Small intestine (tissue), 7 donors: ENCODE results near the gene DMRTB1. TPM values are rescaled to one million over a fixed set of nuclear protein-coding genes. Genes with fewer than 3 reads are reported as not detected.

Experiments
- DNase-seq, 2 donors: peaks; one replicate each; pipeline versions ENCODE4 v3.0.0 to v3.0.0-alpha.2; 2013
- FAIRE-seq: peaks from 2 replicates; lab custom pipeline; 2012; peaks lifted over from hg19 to GRCh38; lab: Jason Lieb, UNC
- H3K27ac ChIP-seq, 3 donors: one replicate each; pipeline ENCODE4 v1.5.1; 2013; ENCODE audit warnings: low read length in 2 of 3, mild to moderate bottlenecking in 2 of 3, control low read depth in 1 of 3, inconsistent platforms in 1 of 3, low read depth in 1 of 3, moderate library complexity in 1 of 3
- H3K27me3 ChIP-seq, 3 donors: one replicate each; pipeline ENCODE4 v1.6.1; 2013; ENCODE audit warnings: low read length in 3 of 3, inconsistent platforms in 1 of 3; ENCODE audit not compliant: control insufficient read depth in 3 of 3, insufficient read depth in 3 of 3
- H3K36me3 ChIP-seq, 3 donors: one replicate each; pipeline ENCODE4 v1.6.1; 2013; ENCODE audit warnings: low read length in 3 of 3, inconsistent platforms in 1 of 3, low read depth in 1 of 3, mild to moderate bottlenecking in 1 of 3, moderate library complexity in 1 of 3; ENCODE audit not compliant: control insufficient read depth in 3 of 3, insufficient read depth in 2 of 3
- H3K4me1 ChIP-seq, 3 donors: one replicate each; pipeline ENCODE4 v1.6.1; 2013; ENCODE audit warnings: low read length in 2 of 3, inconsistent platforms in 1 of 3, low read depth in 1 of 3, mild to moderate bottlenecking in 1 of 3, moderate library complexity in 1 of 3; ENCODE audit not compliant: control insufficient read depth in 3 of 3, insufficient read depth in 2 of 3
- H3K4me3 ChIP-seq, 3 donors: one replicate each; pipeline ENCODE4 v1.5.1; 2013; ENCODE audit warnings: low read length in 3 of 3, control low read depth in 1 of 3, inconsistent platforms in 1 of 3, low read depth in 1 of 3, mild to moderate bottlenecking in 1 of 3, moderate library complexity in 1 of 3
- H3K9me3 ChIP-seq, 2 donors: one replicate each; pipeline ENCODE4 v1.6.1; 2013; ENCODE audit warnings: low read depth in 1 of 2, low read length in 1 of 2; ENCODE audit not compliant: control insufficient read depth in 2 of 2, insufficient read depth in 1 of 2
- WGBS, 3 donors: extraction: QIAGEN DNeasy Blood & Tissue Kit; methylation state at CpG; one replicate each; pipeline ENCODE4 v1.1.7; 2013; 5-methylcytosine and 5-hydroxymethylcytosine counted together
- polyA plus RNA-seq, 4 donors: library from polyadenylated mRNA; stranded (reverse) in 3 of 4; unstranded in 1 of 4; fragments of 200-250 nt in 3 of 4; fragments of 120-200 nt in 1 of 4; gene quantifications; one replicate each; pipeline versions ENCODE4 v1.2.1 to v1.2.3, GENCODE V29; 2013
- donor health status: healthy with polysubstance abuse.
- donor health status: control.
- donor health status: control.
- donor health status: Bipolar disorder and iron deficiency.
- donor health status: healthy.

Gene DMRTB1
- polyA plus RNA-seq, 4 donors = not detected

GRCh38 chr1:53510215-53510614 lies 51.0 kb downstream of the DMRTB1 start:
- Histone ChIP-seq H3K9me3 (no peaks in the 10 kb centered on the region), H3K4me3 (no peak overlapping the region), H3K36me3 (no peaks in the 10 kb centered on the region), H3K27me3 (no peaks in the 10 kb centered on the region), H3K4me1 (no peaks in the 10 kb centered on the region), H3K27ac (no peak overlapping the region)
- FAIRE-seq (no peak), DNase-seq (no peak)
- 82 to 94% (median 87%) methylated on average over 7 of the region's 7 CpGs for WGBS, 3 donors

GRCh38 chr1:53511323-53511932 lies 52.2 kb downstream of the DMRTB1 start:
- Histone ChIP-seq H3K27ac (no peak overlapping the region), H3K9me3 (no peaks in the 10 kb centered on the region), H3K4me1 (no peaks in the 10 kb centered on the region), H3K27me3 (no peaks in the 10 kb centered on the region), H3K36me3 (no peaks in the 10 kb centered on the region), H3K4me3 (no peak overlapping the region)
- FAIRE-seq (no peak), DNase-seq (no peak)
- WGBS, 3 donors = 77 to 83% (median 77%) methylated on average over 13 of the region's 13 CpGs

GRCh38 chr1:53511933-53512806 lies 53.0 kb downstream of the DMRTB1 start:
- WGBS, 3 donors = 67 to 76% (median 69%) methylated on average over 19 of the region's 19 CpGs
- no peak overlapping the region for H3K27ac ChIP-seq
- FAIRE-seq = no peak

GRCh38 chr1:53512807-53513755 lies 53.9 kb downstream of the DMRTB1 start:
- Histone ChIP-seq H3K4me3 (no peak overlapping the region), H3K36me3 (no peaks in the 10 kb centered on the region), H3K9me3 (no peaks in the 10 kb centered on the region), H3K27ac (no peak overlapping the region), H3K27me3 (no peaks in the 10 kb centered on the region), H3K4me1 (no peaks in the 10 kb centered on the region)
- FAIRE-seq (no peak), DNase-seq (no peak)
- WGBS, 3 donors = 78 to 80% (median 79%) methylated on average over 21 to 22 of the region's 22 CpGs

More at GRCh38 chr1:53511933-53512806, 53.0 kb downstream of the DMRTB1 start:
- H3K4me1 ChIP-seq = no peaks in the 10 kb centered on the region
- no peak for DNase-seq
- H3K36me3 ChIP-seq = no peaks in the 10 kb centered on the region
- H3K27me3 ChIP-seq = no peaks in the 10 kb centered on the region
- no peak overlapping the region for H3K4me3 ChIP-seq
- no peaks in the 10 kb centered on the region for H3K9me3 ChIP-seq

GRCh38 chr1:53513846-53514245 lies 54.6 kb downstream of the DMRTB1 start:
- no peaks in the 10 kb centered on the region for H3K36me3 ChIP-seq
- DNase-seq = no peak
- no peaks in the 10 kb centered on the region for H3K4me1 ChIP-seq
- no peak overlapping the region for H3K4me3 ChIP-seq
- no peaks in the 10 kb centered on the region for H3K9me3 ChIP-seq
- no peak for FAIRE-seq
- 91 to 96% (median 93%) methylated on average over 7 of the region's 7 CpGs for WGBS, 3 donors
- H3K27me3 ChIP-seq = no peaks in the 10 kb centered on the region
- H3K27ac ChIP-seq = no peak overlapping the region

GRCh38 chr1:53514436-53514835 lies 55.2 kb downstream of the DMRTB1 start:
- H3K27me3 ChIP-seq = no peaks in the 10 kb centered on the region
- 63 to 83% (median 67%) methylated on average over 10 of the region's 10 CpGs for WGBS, 3 donors
- FAIRE-seq (no peak), DNase-seq (no peak)
- H3K9me3 ChIP-seq = no peaks in the 10 kb centered on the region
- no peak overlapping the region for H3K27ac ChIP-seq
- H3K36me3 ChIP-seq = no peaks in the 10 kb centered on the region
- no peaks in the 10 kb centered on the region for H3K4me1 ChIP-seq
- no peak overlapping the region for H3K4me3 ChIP-seq

- Histone ChIP-seq H3K9me3 (no peaks in the 10 kb centered on the region), H3K4me3 (no peak overlapping the region), H3K4me1 (no peaks in the 10 kb centered on the region), H3K36me3 (peaks cover 0 to 2% (median 0%) of the 10 kb centered on the region in 3 donors), H3K27me3 (no peaks in the 10 kb centered on the region), H3K27ac (no peak overlapping the region)
- WGBS, 3 donors = 94 to 97% (median 96%) methylated on average over 7 of the region's 7 CpGs
- DNase-seq (no peak), FAIRE-seq (no peak)
Observed at GRCh38 chr1:53516181-53516580, 57.0 kb downstream of the DMRTB1 start.
